ENCODE measurements around the gene CYP4F22. TPM values are rescaled to one million over a fixed set of nuclear protein-coding genes. Genes with fewer than 3 reads are reported as not detected.

The CYP4F22 gene
- total and polyA plus RNA-seq, 9 of the 15 experiments (the other 6 are each of a cell fraction or from before 2014, with no cell fraction given) = not detected

GRCh38 chr19:15591796-15592195 is 83.5 kb downstream of the CYP4F22 start:
- CTCF ChIA-PET (ENCODE audit: low intra/inter-chr PET ratio) = no interaction called here
- no peak for TF ChIP-seq ZBTB12 (CRISPR knock-in tag; IDR thresholded peaks at IDR 0.05)
- TF ChIP-seq ZNF124 (CRISPR knock-in tag; IDR thresholded peaks at IDR 0.05) = no peak
- no peak for TF ChIP-seq ESRRB (CRISPR knock-in tag; IDR thresholded peaks at IDR 0.05; ENCODE audit: borderline replicate concordance)
- TF ChIP-seq RERE (CRISPR knock-in tag; IDR thresholded peaks at IDR 0.05; ENCODE audit: borderline replicate concordance) = no peak
- no peak for TF ChIP-seq MED1 (CRISPR knock-in tag; IDR thresholded peaks at IDR 0.05; ENCODE audit: borderline replicate concordance)
- no peak for TF ChIP-seq CEBPG (CRISPR knock-in tag; IDR thresholded peaks at IDR 0.05)
- no peak for TF ChIP-seq CEBPG (tag; conservative IDR thresholded peaks at IDR 0.05 in 1 of 2, IDR thresholded peaks at IDR 0.05 in 1 of 2)
- no peak for TF ChIP-seq ZNF324 (CRISPR knock-in tag; IDR thresholded peaks at IDR 0.05)
- no peak for TF ChIP-seq EWSR1 (IDR thresholded peaks at IDR 0.05; ENCODE audit: borderline replicate concordance, low read depth, partially characterized antibody)
- TF ChIP-seq LEF1 (IDR thresholded peaks at IDR 0.05) = no peak
- TF ChIP-seq DPF2 (IDR thresholded peaks at IDR 0.05) = no peak
- TF ChIP-seq ZBTB33 (CRISPR knock-in tag; IDR thresholded peaks at IDR 0.05) = no peak
- no peak for TF ChIP-seq ZBTB2 (IDR thresholded peaks at IDR 0.05)

More at GRCh38 chr19:15591796-15592195, 83.5 kb downstream of the CYP4F22 start:
- ATAC-seq = no peak
- FAIRE-seq = no peak
- POLR2A ChIA-PET = interaction anchor here (0.6 kb wide), 1 partner anchor 18 kb away, joined by 3 read pairs; no protein-coding TSS in a partner anchor
- Histone ChIP-seq H3K4me1 (replicated peaks in 1 of 2; ENCODE audit: control insufficient read depth in 2 of 2, insufficient read depth in 2 of 2, low read length in 2 of 2) (no peaks in the 10 kb centered on the region), H3K9ac (ENCODE audit: insufficient read depth in 1 of 2, low read depth in 2 of 2, low read length in 2 of 2) (no peak overlapping the region), H3K79me2 (ENCODE audit: control insufficient read depth, insufficient read depth, low read length) (no peaks in the 10 kb centered on the region), H3K9me3 (replicated peaks; ENCODE audit: control insufficient read depth, insufficient read depth, low read depth, low read length) (no peaks in the 10 kb centered on the region), H2AFZ (ENCODE audit: low read depth, low read length) (no peak overlapping the region), H4K20me1 (replicated peaks; ENCODE audit: control insufficient read depth, insufficient read depth, low read length) (0 out of 2 replicates have a peak, but pooled peaks cover 2% of the 10 kb centered on the region), H3K9me1 (ENCODE audit: control insufficient read depth, insufficient read depth, low read length) (no peaks in the 10 kb centered on the region), H3K27ac (ENCODE audit: extremely low read depth, low read depth, low read length) (no peak overlapping the region), H3K27me3 (ENCODE audit: control insufficient read depth in 2 of 2, insufficient read depth in 2 of 2, low read length in 2 of 2) (peaks cover 3 to 12% of the 10 kb centered on the region in 2 experiments; a peak in 3 of 5 replicates), H3K4me2 (ENCODE audit: insufficient read depth, low read length) (no peak overlapping the region), H3K4me3 (no peak overlapping the region), H3K36me3 (ENCODE audit: control insufficient read depth, insufficient read depth, low read length) (no peaks in the 10 kb centered on the region)
- no TSS peak for BruUV-seq (replicated peaks)
- no peak for DNase-seq (ENCODE audit: extremely low read depth in 1 of 4, low spot score in 3 of 4)
- 0% methylated on average over 4 of the region's 4 CpGs for WGBS (ENCODE audit: insufficient coverage, low coverage, missing lambda C conversion rate)
- in situ Hi-C loops (cut with MboI) = no loop called here
- intact Hi-C loops (cut with micrococcal nuclease) = no loop called here

Data from K562 (cell line).